NCI-H524 (cell line): Measurements from ENCODE around the gene BRD9.
"Not testable (repeated sequence)": the region's sequence is repeated elsewhere in the genome, so short reads cannot be mapped to it uniquely, and the experiment has no call there.

Experiments used
- DNase-seq, 2 experiments: peaks; one replicate each; lab custom pipeline; 2025; lab: John Stamatoyannopoulos, UW

BRD9 gene

DNA sequence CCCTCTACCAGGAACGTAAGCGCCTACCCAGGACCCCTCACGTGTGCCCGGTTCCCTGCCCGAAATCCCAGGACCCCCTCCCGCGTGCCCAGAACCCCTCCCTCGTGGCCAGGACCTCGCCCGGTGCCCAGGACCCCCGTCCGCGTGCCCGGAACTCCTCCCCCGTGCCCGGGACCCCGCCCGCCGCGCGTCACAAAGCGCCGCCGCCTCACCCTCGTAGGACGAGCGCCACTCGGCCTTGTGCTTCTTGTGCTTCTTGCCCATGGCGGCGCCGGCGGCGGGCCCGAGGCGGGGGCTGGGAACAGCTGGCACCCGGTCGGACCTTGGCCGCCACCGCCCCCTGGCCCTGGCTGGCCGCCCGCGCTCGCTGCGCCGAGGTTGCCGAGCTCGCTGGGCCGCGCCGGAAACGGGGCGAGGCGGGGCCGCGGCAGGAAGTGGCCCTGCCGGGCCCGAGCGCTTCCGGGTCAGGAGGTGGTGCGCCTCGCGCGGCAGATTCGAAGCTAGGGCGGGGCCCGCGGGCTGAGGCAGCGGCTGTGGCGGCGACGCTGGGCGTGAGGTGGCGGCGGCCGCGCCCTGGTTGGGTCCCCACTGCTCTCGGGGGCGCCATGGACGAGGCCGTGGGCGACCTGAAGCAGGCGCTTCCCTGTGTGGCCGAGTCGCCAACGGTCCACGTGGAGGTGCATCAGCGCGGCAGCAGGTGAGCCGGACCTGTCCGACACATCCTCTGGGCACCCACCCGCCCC is at the start of gene BRD9, which contains the start of gene TRIP13:
Gene BRD9 (minus strand): TSS at position 408 of the 743 bp plus-strand sequence. CDS start 144 bp downstream, at position 264.
Gene TRIP13 (plus strand): TSS at position 491 of the 743 bp plus-strand sequence. CDS start 115 bp downstream, at position 606.
- DNase-seq = peak; percentile 70 to 83

DNA sequence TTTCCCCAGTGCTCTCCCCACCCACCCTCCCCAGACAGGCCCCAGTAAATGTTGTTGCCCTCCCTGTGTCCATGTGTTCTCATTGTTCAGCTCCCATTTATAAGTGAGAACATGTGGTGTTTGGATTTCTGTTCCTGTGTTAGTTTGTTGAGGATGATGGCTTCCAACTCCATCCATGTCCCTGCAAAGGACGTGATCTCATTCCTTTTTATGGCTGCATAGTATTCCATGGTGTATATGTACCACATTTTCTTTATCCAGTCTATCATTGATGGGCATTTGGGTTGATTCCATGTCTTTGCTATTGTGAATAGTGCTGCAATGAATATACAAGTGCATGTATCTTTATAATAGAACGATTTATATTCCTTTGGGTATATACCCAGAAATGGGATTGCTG is 48.1 kb upstream of the BRD9 start:
- DNase-seq = not testable (repeated sequence)

DNA sequence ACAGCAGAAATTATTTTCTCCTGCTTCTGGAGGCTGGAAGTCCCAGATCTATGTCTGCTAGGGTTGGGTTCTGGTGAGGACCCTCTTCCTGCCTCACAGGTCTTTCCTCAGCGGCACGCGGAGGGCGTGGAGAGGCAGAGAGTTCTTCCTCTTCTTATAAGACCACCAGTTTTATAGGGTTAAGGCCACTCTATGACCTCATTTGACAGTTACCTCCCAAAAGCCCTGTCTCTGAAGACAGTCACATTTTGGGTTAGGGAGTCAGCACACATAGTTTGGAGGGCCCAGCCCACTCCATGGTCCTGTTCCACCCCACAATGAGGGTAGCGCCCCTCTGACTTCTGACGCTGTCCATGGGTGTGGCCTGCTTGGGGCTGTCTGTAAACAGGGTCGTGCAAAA is 46.8 kb upstream of the BRD9 start:
- no peak for DNase-seq

DNA sequence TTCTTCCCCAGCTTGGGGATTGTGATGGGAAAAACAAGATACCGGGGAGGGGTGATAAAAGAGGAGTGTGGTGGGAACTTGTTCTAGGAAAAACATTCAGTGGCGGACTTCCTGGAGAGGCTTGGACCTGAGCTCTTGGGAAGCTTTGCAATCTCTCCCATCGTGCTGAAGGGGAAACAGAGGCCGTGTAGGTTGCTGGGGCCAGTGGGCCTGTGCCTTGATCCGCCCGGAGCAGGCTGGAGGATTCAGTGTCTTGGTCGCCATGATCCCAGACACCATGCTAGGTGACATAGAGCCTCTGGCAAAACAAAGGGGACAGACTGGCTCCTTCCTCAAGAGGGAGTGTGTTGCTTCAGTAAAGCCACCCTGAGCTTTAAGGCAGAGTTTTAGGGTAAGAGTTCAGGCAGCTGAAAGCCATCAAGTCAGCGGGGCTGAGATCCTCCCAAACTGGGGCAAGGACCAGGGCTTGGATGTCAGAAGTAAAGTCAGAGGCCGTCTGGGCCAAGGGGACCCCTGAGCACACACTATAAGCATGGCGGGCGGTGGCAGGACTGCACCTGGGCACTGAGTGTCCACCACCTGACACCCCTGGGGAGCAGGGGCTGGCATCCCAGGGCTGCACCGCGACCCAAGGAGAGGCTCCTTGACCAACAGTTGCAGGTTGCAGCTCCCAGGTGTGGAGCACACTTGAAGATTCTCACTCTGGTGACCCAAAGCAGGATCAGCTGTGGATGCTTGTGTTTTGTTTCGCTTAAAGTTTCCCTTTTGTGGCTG is 44.7 kb upstream of the BRD9 start:
- DNase-seq = no peak

DNA sequence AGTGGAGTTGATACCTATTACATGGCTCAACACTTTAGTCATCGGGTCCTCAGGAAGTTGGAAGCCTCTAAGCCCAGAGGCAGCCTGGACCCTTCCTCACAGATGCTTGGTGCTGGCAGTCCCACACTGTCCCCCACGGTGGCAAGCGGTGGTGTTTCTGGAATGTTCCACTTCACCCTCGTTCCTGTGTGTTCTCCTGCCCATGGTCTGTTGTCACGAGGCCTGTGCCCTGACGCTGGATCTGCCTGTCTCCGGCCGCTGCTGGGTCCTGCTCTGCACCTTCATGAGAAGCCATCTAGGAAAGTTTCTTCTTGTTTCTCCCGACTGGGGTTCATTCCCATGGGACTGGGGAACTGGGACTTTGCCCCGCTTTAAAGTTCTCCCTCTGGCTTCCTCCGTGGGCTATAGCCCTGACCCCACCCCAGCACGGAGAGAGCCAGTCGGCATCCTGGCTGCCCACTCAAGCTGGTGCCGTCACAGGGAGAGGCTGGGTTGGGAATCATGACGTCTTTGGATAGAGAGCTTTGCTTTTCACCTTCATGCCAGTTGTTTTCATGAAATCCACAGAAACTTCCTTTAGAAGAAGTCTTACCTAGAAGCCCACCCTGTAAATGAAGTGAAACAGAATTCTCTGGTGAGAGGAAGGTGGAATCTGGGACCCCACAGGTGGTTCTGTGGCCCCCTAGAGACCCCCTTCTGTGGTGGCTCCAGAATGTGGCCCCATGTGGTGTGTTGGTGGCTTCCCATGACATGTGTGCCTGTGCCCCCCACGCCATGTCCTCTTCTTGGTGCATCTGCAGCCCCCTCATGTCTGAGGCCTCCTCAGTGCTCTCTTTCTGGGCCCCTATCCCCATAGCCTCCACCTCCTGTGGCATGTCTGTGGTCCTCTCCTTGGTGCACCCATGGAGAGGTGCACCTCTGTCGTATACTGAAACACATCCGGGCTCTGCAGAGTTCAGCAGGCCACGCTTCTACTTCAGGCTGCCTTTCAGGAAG is 43.8 kb upstream of the BRD9 start:
- no peak for DNase-seq

DNA sequence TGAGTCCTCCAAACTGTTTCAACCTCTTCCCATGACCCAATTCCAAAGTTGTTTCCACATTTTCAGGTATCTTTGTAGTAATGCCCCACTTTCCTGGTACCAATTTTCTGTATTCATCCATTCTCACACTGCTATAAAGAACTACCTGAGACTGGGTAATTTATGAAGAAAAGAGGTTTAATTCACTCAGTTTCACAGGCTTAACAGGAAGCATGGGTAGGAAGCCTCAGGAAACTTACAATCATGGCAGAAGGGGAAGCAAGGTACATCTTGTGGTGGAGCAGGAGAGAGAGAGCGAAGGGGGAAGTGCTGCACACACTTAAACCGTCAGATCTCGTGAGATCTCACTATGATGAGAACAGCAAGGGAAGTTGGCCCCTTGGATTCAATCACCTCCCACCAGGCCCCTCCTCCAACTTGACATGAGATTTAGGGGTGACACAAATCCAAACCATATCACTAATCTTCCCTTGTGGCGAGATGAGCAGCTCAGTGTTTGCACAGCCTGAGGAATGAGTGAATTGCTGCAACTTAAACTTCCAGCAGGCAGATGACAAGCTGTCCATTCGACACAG is 43.0 kb upstream of the BRD9 start:
- no peak for DNase-seq

DNA sequence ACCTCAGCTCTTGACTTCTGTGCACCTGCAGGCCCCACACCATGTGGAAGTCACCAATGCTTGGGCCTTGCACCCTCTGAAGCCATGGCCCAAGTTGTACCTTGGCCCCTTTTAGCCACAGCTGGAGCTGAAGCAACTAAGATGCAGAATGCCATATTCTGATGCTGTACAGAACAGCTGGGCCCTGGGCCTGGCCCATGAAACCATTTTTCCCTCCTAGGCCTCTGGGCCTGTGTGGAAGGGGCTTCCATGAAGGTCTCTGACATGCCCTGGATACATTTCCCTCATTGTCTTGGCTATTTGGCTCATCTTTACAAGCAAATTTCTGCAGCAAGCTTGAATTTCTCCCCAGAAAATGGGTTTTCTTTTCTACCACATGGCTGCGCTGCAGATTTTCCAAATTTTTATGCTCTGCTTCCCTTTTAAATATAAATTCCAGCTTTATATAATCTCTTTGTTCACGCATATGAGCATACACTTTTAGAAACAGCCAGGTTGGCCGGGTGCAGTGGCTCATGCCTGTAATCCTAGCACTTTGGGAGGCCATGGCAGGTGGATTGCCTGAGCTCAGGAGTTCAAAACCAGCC is 41.9 kb upstream of the BRD9 start:
- DNase-seq = not testable (repeated sequence)

DNA sequence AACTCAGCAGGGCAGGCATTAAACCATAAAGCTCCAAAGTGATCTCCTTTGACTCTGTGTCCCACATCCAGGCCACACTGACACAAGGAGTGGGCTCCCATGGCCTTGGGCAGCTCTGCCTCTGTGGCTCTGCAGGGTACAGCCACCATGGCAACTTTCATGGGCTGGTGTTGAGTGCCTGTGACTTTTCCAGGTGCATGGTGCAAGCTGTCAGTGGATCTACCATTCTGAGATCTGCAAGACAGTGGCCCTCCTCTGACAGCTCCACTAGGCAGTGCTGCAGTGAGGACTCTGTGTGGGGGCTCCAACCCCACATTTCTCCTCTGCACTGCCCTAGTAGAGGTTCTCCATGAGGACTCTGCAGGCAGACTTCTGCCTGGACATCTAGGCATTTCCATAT is 41.4 kb upstream of the BRD9 start:
- not testable (repeated sequence) for DNase-seq

DNA sequence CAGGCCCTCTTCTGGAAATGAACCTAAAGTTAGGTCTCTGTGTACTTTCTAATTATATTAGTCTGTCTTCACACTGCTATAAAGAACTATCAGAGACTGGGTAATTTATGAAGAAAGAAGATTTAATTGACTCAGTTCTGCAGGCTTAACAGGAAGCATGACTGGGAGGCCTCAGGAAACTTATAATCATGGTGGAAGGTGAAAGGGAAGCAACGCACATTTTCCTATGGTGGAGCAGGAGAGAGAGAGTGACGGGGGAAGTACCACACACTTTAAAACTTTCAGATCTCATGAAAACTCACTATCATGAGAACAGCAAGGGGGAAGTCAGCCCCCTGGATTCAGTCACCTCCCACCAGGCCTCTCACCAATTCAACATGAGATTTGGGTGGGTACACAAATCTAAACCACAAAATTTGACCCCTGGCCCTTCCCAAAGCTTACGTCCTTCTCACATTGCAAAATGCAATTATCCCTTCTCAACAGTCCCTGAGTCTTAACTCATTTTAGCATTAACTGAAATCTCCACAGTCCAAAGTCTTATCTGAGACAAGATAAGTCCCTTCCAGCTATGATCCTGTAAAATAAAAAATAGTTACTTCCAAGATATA is 40.8 kb upstream of the BRD9 start:
- DNase-seq = no peak

DNA sequence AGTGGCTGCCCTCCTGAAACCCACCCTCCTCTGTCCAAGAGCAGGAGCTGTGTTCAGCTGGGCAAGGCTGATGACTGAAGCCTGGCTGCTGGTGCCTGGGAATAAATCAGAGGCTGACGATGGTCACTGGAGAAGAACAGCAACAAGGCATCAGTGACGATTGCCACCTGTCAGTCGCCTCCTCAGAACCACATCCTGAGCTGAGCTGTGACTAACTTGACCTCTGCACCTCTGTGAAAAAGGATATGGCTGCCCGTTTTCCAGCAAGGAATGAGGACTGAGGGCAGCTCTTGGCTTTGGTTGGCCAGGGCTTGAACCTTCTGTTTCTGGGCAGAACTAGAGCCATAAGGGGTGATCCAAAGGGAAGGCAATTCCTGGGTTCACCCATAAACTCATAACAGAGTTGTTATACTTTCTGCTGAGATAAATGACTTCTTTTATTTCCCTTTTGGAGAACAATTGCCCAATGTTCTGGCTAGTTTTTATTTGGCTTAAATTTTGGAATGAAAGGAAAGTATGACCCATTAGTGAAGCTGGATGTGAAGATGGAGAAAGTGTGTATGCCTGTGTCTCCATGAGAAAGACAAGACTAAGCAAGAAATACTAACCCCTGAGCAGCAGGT is 40.1 kb upstream of the BRD9 start:
- DNase-seq = no peak

DNA sequence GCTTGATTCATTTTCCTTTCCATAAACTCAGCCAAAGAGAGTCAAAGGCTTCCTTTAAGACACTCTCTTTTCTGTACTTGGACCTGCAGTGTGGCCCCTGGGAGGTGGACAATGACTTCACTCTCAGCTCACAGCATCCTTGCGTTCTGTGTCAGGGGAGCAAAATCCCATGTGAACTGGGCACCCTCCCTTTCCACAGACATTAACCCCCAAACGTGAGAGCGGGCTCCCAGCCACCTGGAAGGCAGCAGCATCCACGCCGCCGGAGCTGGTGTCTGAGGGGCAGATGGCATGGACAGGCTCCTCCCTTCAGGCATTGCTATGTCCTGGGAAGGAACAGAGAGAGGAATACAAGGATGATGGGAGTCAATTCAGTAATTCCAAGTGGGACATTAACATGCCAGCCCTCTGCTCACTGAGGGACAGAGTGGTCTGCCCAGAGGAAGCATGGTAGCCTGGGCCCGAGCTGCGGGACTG is 39.6 kb upstream of the BRD9 start:
- peak; percentile 74 to 90 for DNase-seq

DNA sequence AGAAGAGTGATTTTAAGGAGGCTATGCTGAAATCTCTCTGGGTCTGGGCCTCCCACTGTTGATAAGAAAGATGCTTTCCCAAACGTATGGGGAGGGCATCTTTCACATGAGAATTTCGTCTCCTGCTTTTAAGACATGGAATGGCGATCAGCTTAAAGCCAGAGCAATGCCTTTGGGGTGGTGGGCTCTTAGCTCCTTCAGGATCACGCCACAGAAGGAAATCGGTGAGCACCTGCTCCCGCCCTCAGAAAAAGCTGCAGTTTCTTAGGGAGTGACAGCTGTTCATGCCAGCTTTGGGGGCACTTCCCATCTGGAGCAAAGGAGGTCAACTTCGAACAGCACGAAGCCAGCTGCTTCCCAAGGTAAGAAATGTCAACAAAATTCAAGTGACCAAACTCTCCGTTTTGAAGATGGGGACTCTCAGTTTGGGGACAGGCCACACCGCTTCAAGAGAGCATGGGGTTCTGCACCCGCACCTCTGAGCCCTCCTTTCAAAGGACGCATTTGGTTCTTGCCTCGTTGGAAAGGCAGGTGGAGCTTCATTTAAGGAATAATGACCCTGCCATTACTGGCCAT is 39.1 kb upstream of the BRD9 start:
- peak; percentile 97 to 99 for DNase-seq

DNA sequence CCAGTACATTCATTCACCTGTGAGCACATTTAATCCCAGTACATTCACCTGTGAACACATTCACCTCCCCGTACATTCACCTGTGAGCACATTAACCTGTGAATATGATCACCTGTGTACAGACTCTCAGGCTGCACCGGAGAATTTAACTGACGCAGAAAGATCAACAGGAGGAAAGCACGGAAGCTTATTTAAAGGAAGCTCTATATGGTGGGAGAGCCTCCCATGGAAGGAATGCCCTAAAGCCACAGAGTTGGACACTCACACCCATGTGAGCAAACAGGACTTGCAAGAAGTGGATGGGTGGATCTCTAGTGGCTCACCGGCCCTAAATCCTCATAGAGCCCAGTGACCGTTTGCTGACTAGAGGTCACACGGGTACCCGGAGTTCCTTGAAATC is 38.3 kb upstream of the BRD9 start:
- peak in 1 of 2 experiments; percentile 17 for DNase-seq

DNA sequence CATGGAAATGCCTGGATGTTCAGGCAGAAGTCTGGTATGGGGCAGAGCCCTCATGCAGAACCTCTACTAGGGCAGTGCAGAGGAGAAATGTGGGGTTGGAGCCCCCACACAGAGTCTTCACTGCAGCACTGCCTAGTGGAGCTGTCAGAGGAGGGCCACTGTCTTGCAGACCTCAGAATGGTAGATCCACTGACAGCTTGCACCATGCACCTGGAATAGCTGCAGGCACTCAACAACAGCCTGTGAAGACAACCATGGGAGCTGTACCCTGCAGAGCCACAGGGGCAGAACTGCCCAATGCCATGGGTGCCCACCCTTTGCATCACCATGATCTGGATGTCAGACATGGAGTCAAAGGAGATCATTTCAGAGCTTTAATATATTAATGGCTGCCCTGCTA is 37.0 kb upstream of the BRD9 start:
- DNase-seq = no peak

DNA sequence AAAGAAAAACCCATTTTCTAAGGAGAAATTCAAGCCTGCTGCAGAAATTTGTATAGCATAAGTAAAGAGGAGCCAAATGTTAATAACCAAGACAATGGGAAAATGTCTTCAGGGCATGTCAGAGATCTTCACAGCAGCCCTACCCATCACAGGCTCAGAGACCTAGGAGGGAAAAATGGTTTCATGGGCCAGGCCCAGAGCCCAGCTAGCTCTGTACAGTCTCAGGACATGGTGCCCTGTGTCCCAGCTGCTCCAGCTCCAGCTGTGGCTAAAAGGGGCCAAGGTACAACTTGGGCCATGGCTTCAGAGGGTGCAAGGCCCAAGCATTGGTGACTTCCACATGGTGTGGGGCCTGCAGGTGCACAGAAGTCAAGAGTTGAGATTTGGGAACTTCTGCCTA is 36.6 kb upstream of the BRD9 start:
- DNase-seq = not testable (repeated sequence)

DNA sequence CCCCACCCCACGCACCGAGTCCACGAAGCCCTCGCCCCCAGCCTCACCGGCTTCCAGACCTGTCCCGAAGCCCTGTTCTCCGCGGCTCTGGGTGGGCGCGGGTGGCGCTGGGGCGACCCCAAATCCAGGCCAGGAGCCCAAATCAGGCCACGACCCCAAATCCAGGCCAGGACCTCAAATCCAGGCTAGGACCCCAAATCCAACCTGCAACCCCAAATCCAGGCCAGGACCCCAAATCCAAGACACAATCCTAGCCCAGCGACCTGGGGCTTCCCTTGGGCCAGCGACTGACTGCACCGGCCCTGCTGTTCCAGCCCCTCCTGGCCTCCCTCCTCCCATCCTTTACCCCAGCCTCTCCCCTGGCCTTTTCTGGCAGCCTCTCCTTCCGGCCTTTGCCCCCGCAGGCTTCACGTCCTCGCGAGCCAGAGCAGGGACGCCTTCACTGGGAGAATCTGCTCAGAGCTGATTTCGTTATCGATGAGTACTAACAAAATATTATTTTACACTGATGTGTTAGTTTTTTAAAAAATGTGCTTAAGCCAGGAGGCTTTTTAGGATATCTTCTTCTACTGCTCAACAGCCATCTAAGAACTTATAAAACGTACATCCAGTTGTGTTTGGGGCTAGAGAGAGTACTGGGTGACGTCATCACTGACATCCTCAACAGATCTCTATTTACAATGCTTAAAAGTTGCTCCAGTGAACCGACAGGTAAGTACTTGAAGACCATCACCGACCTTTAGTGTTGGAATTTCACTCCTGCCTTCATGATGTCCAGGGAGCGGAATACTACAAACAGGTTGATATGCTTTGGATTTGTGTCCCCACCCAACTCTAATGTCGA is 34.8 kb upstream of the BRD9 start:
- DNase-seq = no peak

DNA sequence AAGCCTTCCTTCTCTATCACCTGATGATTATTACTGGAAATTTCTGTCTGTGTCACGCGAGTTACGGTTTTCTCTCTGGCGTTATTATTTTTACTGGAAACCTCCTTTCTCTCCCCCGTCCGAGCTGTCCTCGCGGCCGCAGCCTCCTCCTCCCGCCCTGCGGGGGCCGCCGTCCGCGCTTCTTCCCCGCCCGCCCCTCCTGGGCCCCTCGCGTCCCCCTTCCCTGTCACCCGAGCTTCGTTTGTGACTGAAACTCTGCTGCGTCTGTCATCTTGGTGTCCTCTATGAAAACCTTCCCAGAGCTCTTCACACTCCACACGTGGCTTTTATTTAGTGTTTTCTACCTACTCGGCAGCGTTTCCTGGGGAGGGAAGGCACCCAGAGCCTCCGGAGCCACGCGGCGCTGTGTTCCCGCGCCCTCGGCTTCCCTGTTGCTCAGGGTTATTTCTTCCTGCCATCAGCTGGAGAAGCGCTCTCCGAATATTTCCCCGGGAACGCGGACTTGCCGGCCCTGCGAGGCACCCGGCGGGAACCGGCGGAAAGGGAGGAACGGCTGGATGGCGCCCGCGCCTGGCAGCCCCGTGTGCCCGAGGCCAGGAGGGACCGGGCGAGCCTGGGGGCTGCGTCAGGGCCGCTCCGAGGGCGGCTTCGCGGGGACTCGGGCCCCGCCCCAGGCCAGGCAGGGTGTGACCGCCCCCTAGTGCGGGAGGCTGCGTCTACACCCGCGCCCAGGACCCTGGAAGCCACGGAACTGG is 34.0 kb upstream of the BRD9 start:
- DNase-seq = no peak

DNA sequence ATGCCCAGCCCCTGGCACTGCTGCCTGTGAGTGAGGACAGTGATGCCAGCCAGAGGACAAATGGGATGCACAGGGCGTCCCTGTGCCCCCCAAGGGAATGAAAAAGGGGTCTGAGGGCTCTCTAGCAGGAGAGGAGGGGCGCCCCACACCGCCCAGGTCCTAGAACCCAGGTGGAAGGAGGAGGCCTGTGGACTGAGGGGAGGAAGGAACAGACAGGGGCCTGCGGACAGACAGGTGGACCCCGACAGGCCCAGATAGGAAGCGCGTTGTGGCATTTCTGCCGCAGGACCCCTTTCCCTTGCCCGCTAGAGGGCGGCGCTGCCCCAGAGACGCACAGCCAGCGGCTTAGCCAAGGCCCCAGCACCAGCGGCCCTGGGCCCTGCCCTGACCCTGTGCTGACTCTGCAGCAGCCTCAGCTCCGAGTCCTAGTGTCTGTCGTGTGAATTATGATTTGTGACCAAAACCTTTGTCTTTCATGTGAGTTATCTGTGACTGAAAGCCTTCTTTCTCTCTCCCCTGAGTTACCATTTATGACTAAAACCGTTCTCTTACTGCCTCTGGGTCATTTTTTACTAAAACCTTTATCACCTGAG is 30.8 kb upstream of the BRD9 start:
- DNase-seq = peak; percentile 71 to 89
